OCI-LY3 (cell line): ENCODE measurements around the gene LEMD2.

ENCODE experiments used
- H2AFZ ChIP-seq: fragments of 200-600, 300-600 bp; shearing (Covaris generic); 2 replicates; pipeline ENCODE4 v1.6.0; 2014; ENCODE audit warnings: antibody characterized with exemption, low read depth, low read length
- H3K27ac ChIP-seq: fragments of 200-600, 300-600 bp; sonication (generic); 2 replicates; pipeline ENCODE4 v1.5.1; 2014; ENCODE audit warnings: mild to moderate bottlenecking, low read length, moderate library complexity, mixed read lengths
- H3K27me3 ChIP-seq: fragments of 200-600, 300-600 bp; sonication (generic); 2 replicates; pipeline ENCODE4 v1.6.1; 2014; ENCODE audit warnings: low read depth, low read length, mixed read lengths
- H3K36me3 ChIP-seq: fragments of 200-600, 300-600 bp; sonication (generic); replicated peaks from 2 replicates; pipeline ENCODE3; 2014; ENCODE audit warnings: low read depth, low read length, mixed read lengths
- H3K4me1 ChIP-seq: fragments of 300-600, 200-600 bp; sonication (generic); 2 replicates; pipeline ENCODE4 v1.6.1; 2014; ENCODE audit warnings: low read length, mixed read lengths
- H3K4me2 ChIP-seq: fragments of 200-600, 300-600 bp; sonication (generic); 2 replicates; pipeline ENCODE4 v1.6.1; 2014; ENCODE audit warnings: low read length, mixed read lengths
- H3K4me3 ChIP-seq: fragments of 300-600, 200-600 bp; sonication (generic); 2 replicates; pipeline ENCODE4 v1.5.1; 2014; ENCODE audit warnings: antibody characterized with exemption, mild to moderate bottlenecking, low read length, moderate library complexity
- H3K79me2 ChIP-seq: fragments of 300-600, 200-600 bp; shearing (Covaris generic); 2 replicates; pipeline ENCODE4 v1.6.1; 2014; ENCODE audit warnings: mild to moderate bottlenecking, low read length, mixed read lengths
- H3K9ac ChIP-seq: fragments of 300-600, 200-600 bp; shearing (Covaris generic); 2 replicates; pipeline ENCODE4 v1.6.0; 2014; ENCODE audit warnings: mild to moderate bottlenecking, low read length, moderate library complexity
- H3K9me3 ChIP-seq: fragments of 200-600, 300-600 bp; shearing (Covaris generic); 2 replicates; pipeline ENCODE4 v1.6.1; 2014; ENCODE audit warnings: low read length, mixed read lengths; ENCODE audit not compliant: insufficient read depth
- H4K20me1 ChIP-seq: fragments of 200-600, 300-600 bp; sonication (generic); 2 replicates; pipeline ENCODE4 v1.6.1; 2016; ENCODE audit warnings: low read length, mixed read lengths; ENCODE audit not compliant: insufficient read depth
- CTCF ChIP-seq: fragments of 200-600, 300-600 bp; sonication (generic); IDR thresholded peaks from 2 replicates; pipeline ENCODE4 v1.5.1; 2014; ENCODE audit warnings: antibody characterized with exemption, low read length, low read depth
- EZH2phosphoT487 ChIP-seq: fragments of 200-600 bp; shearing (Covaris generic); IDR thresholded peaks from 2 replicates; pipeline ENCODE4 v1.6.1; 2018; ENCODE audit warnings: antibody characterized with exemption, mixed run types, low read depth

LEMD2 gene

GRCh38 chr6:33733709-33734007 lies 55.3 kb downstream of the LEMD2 start:
- H3K36me3 ChIP-seq: no peaks in the 10 kb centered on the region
- H3K79me2 ChIP-seq: no peaks in the 10 kb centered on the region
- no peaks in the 10 kb centered on the region for H4K20me1 ChIP-seq
- no peak overlapping the region for H3K27ac ChIP-seq
- H3K4me2 ChIP-seq: no peak overlapping the region
- H3K27me3 ChIP-seq: no peaks in the 10 kb centered on the region
- TF ChIP-seq EZH2phosphoT487 (no peak), CTCF (no peak)
- no peak overlapping the region for H3K4me3 ChIP-seq
- no peak overlapping the region for H3K9ac ChIP-seq
- H3K4me1 ChIP-seq: no peaks in the 10 kb centered on the region
- no peak overlapping the region for H2AFZ ChIP-seq
- no peaks in the 10 kb centered on the region for H3K9me3 ChIP-seq

- no peak overlapping the region for H3K4me2 ChIP-seq
- H3K9me3 ChIP-seq: no peaks in the 10 kb centered on the region
- no peak overlapping the region for H3K9ac ChIP-seq
- H3K27me3 ChIP-seq: no peaks in the 10 kb centered on the region
- H3K27ac ChIP-seq: no peak overlapping the region
- H4K20me1 ChIP-seq: no peaks in the 10 kb centered on the region
- H3K79me2 ChIP-seq: no peaks in the 10 kb centered on the region
- no peak overlapping the region for H2AFZ ChIP-seq
- H3K36me3 ChIP-seq: no peaks in the 10 kb centered on the region
- H3K4me3 ChIP-seq: no peak overlapping the region
- H3K4me1 ChIP-seq: no peaks in the 10 kb centered on the region
- TF ChIP-seq EZH2phosphoT487 (no peak), CTCF (no peak)
These were observed 55.9 kb downstream of the LEMD2 start for GRCh38 chr6:33732817-33733708.

GRCh38 chr6:33732385-33732784 lies 56.5 kb downstream of the LEMD2 start:
- Histone ChIP-seq H3K4me2 (no peak overlapping the region), H3K9me3 (no peaks in the 10 kb centered on the region), H4K20me1 (no peaks in the 10 kb centered on the region), H3K27ac (no peak overlapping the region), H3K4me3 (no peak overlapping the region), H3K27me3 (no peaks in the 10 kb centered on the region), H3K4me1 (no peaks in the 10 kb centered on the region), H3K36me3 (no peaks in the 10 kb centered on the region), H2AFZ (no peak overlapping the region), H3K79me2 (no peaks in the 10 kb centered on the region), H3K9ac (no peak overlapping the region)
- no peak for TF ChIP-seq CTCF
- TF ChIP-seq EZH2phosphoT487: no peak

GRCh38 chr6:33731751-33732282 lies 57.1 kb downstream of the LEMD2 start:
- Histone ChIP-seq H3K27ac (no peak overlapping the region), H4K20me1 (no peaks in the 10 kb centered on the region), H3K79me2 (no peaks in the 10 kb centered on the region), H3K27me3 (no peaks in the 10 kb centered on the region), H3K36me3 (no peaks in the 10 kb centered on the region), H3K9me3 (no peaks in the 10 kb centered on the region), H3K9ac (no peak overlapping the region), H3K4me2 (no peak overlapping the region), H3K4me1 (no peaks in the 10 kb centered on the region), H2AFZ (no peak overlapping the region), H3K4me3 (no peak overlapping the region)
- no peak for TF ChIP-seq EZH2phosphoT487
- no peak for TF ChIP-seq CTCF
